OCI-LY7 (cell line): Measurements from ENCODE around the gene TRPM8. TPM values are rescaled to one million over a fixed set of nuclear protein-coding genes. Genes with fewer than 3 reads are reported as not detected.

ENCODE experiments used
- BruUV-seq: library from RNA; stranded (reverse); fragments of 400-500 nt; replicated peaks from 2 replicates; lab custom pipeline; 2021; lab: Mats Ljungman, UMichigan
- CTCF ChIA-PET: fragments of 300-600 bp; sonication (Branson Sonifier 250); formaldehyde crosslinking; loops from one replicate; lab custom pipeline; 2022; ENCODE audit warnings: antibody characterized with exemption; ENCODE audit not compliant: unreplicated experiment; lab: Charles Lee
- POLR2A ChIA-PET: fragments of 300-600 bp; sonication (Branson Sonifier 250); formaldehyde crosslinking; loops from one replicate; lab custom pipeline; 2022; ENCODE audit warnings: antibody characterized with exemption; lab: Charles Lee
- DNase-seq: peaks from one replicate; pipeline ENCODE4 v3.0.0-alpha.2; 2015; ENCODE audit warnings: low spot score
- H2AFZ ChIP-seq: fragments of 200-600 bp; sonication (generic), shearing (Covaris generic); 2 replicates; pipeline ENCODE4 v1.6.1; 2014; ENCODE audit warnings: mild to moderate bottlenecking, antibody characterized with exemption, low read length, moderate library complexity
- H3K27ac ChIP-seq: fragments of 200-600 bp; sonication (generic); 2 replicates; pipeline ENCODE4 v1.5.1; 2014; ENCODE audit warnings: mixed run types, low read depth, mild to moderate bottlenecking, moderate library complexity, low read length, inconsistent platforms; ENCODE audit not compliant: poor library complexity, severe bottlenecking
- H3K36me3 ChIP-seq: fragments of 200-600 bp; sonication (generic); 2 replicates; pipeline ENCODE4 v1.6.1; 2014; ENCODE audit warnings: mild to moderate bottlenecking, antibody characterized with exemption, low read length, moderate library complexity, mixed read lengths; ENCODE audit not compliant: insufficient read depth
- H3K4me1 ChIP-seq: fragments of 200-600 bp; sonication (generic); 2 replicates; pipeline ENCODE4 v1.5.1; 2014; ENCODE audit warnings: mild to moderate bottlenecking, low read length; ENCODE audit not compliant: insufficient read depth, poor library complexity, severe bottlenecking
- H3K4me2 ChIP-seq: fragments of 200-600 bp; sonication (generic); 2 replicates; pipeline ENCODE4 v1.6.1; 2014; ENCODE audit warnings: mild to moderate bottlenecking, low read length
- H3K4me3 ChIP-seq: fragments of 200-600 bp; sonication (generic); 2 replicates; pipeline ENCODE4 v1.5.1; 2014; ENCODE audit warnings: mild to moderate bottlenecking, low read depth, low read length; ENCODE audit not compliant: poor library complexity, severe bottlenecking
- H3K79me2 ChIP-seq: fragments of 200-600 bp; sonication (generic); 2 replicates; pipeline ENCODE4 v1.6.1; 2016; ENCODE audit warnings: low read depth, mild to moderate bottlenecking, low read length, moderate library complexity, mixed read lengths; ENCODE audit not compliant: insufficient read depth
- H3K9me2 ChIP-seq: fragments of 200-600 bp; sonication (generic); 2 replicates; pipeline ENCODE4 v1.6.1; 2016; ENCODE audit warnings: mild to moderate bottlenecking, low read length, mixed read lengths; ENCODE audit not compliant: insufficient read depth
- H3K9me3 ChIP-seq: fragments of 200-600 bp; sonication (generic); 2 replicates; pipeline ENCODE4 v1.6.1; 2014; ENCODE audit warnings: mild to moderate bottlenecking, mixed run types, low read length, mixed read lengths
- H4K20me1 ChIP-seq: fragments of 200-600 bp; sonication (generic); 2 replicates; pipeline ENCODE4 v1.6.1; 2014; ENCODE audit warnings: mild to moderate bottlenecking, antibody characterized with exemption, low read length, moderate library complexity, mixed read lengths; ENCODE audit not compliant: insufficient read depth
- CTCF ChIP-seq: fragments of 200-600 bp; sonication (generic); conservative IDR thresholded peaks from 2 replicates; pipeline ENCODE4 v1.5.1; 2014; ENCODE audit warnings: mild to moderate bottlenecking, antibody characterized with exemption, low read length, moderate library complexity, mixed read lengths
- EZH2phosphoT487 ChIP-seq: fragments of 200-600 bp; sonication (generic); IDR thresholded peaks from 2 replicates; pipeline ENCODE4 v1.6.1; 2018; ENCODE audit warnings: low read depth, borderline replicate concordance, mild to moderate bottlenecking, mixed run types, antibody characterized with exemption, low read length, moderate library complexity, mixed read lengths
- intact Hi-C: fragments of 100-400 bp; cut with micrococcal nuclease; formaldehyde crosslinking; loops from one replicate; pipeline ENCODE4 v1.10.0; 2022; ENCODE audit not compliant: unreplicated experiment
- total RNA-seq, 2 experiments: library from RNA; depleted of rRNA in 1 of 2; stranded (reverse); fragments of >200 nt in 1 of 2; shearing (Covaris generic) in 1 of 2; gene quantifications; 2 replicates each; pipeline ENCODE4 v1.2.3, GENCODE V29; 2014 to 2022

The TRPM8 gene
- total RNA-seq, 2 experiments from 2014 or later: not detected

GRCh38 chr2:233944722-233945121, 27.5 kb downstream of the TRPM8 start:
- no peak overlapping the region for H3K4me3 ChIP-seq
- H2AFZ ChIP-seq: no peak overlapping the region
- H3K79me2 ChIP-seq: no peaks in the 10 kb centered on the region
- intact Hi-C loops: no loop called here
- ChIA-PET CTCF (no interaction called here), POLR2A (interaction anchor here (0.7 kb wide), 2 partner anchors 88 to 603 kb away, joined by 3 read pairs; no protein-coding TSS in a partner anchor)
- H3K9me3 ChIP-seq: no peaks in the 10 kb centered on the region
- no peak for DNase-seq
- TF ChIP-seq EZH2phosphoT487: no peak
- TF ChIP-seq CTCF: no peak
- H3K36me3 ChIP-seq: no peaks in the 10 kb centered on the region
- H3K27ac ChIP-seq: no peak overlapping the region
- BruUV-seq: no TSS peak
- H3K9me2 ChIP-seq: no peaks in the 10 kb centered on the region
- no peaks in the 10 kb centered on the region for H4K20me1 ChIP-seq
- H3K4me1 ChIP-seq: no peaks in the 10 kb centered on the region
- no peak overlapping the region for H3K4me2 ChIP-seq

- CTCF ChIA-PET: no interaction called here
- Histone ChIP-seq H4K20me1 (no peaks in the 10 kb centered on the region), H3K9me2 (no peaks in the 10 kb centered on the region), H3K4me1 (no peaks in the 10 kb centered on the region), H3K36me3 (no peaks in the 10 kb centered on the region), H3K27ac (no peak overlapping the region), H3K4me3 (no peak overlapping the region), H3K9me3 (no peaks in the 10 kb centered on the region), H3K79me2 (no peaks in the 10 kb centered on the region), H2AFZ (no peak overlapping the region), H3K4me2 (no peak overlapping the region)
- POLR2A ChIA-PET: interaction anchor here (0.7 to 0.8 kb wide), 3 partner anchors 9 to 603 kb away, joined by 3 read pairs; no protein-coding TSS in a partner anchor
- TF ChIP-seq EZH2phosphoT487 (no peak), CTCF (no peak)
- intact Hi-C loops: no loop called here
- DNase-seq: no peak
- BruUV-seq: no TSS peak
Observed at GRCh38 chr2:233945146-233945545, 28.0 kb downstream of the TRPM8 start.

- Histone ChIP-seq H3K79me2 (no peaks in the 10 kb centered on the region), H3K4me1 (no peaks in the 10 kb centered on the region), H3K4me3 (no peak overlapping the region), H4K20me1 (no peaks in the 10 kb centered on the region), H3K36me3 (no peaks in the 10 kb centered on the region), H3K27ac (no peak overlapping the region), H3K9me2 (no peaks in the 10 kb centered on the region), H2AFZ (no peak overlapping the region), H3K9me3 (no peaks in the 10 kb centered on the region), H3K4me2 (no peak overlapping the region)
- ChIA-PET CTCF (no interaction called here), POLR2A (no interaction called here)
- intact Hi-C loops: no loop called here
- no peak for TF ChIP-seq EZH2phosphoT487
- TF ChIP-seq CTCF: no peak
- no peak for DNase-seq
- BruUV-seq: no TSS peak
Observed at GRCh38 chr2:233950078-233950825, 33.1 kb downstream of the TRPM8 start.
